Nephron progenitor cell (in vitro differentiated cells): Measurements from ENCODE around the gene CRYBB1.

ENCODE experiments used
- DNase-seq: peaks from one replicate; pipeline ENCODE4 v3.0.0; 2021
- H3K27ac Mint-ChIP-seq: 2 replicates; pipeline ENCODE4 v1.8.0; 2021; ENCODE audit warnings: mild to moderate bottlenecking, moderate library complexity, mixed read lengths
- H3K27me3 Mint-ChIP-seq: 2 replicates; pipeline ENCODE4 v1.8.0; 2021; ENCODE audit warnings: mild to moderate bottlenecking, low read depth, mixed read lengths; ENCODE audit not compliant: poor library complexity
- H3K36me3 Mint-ChIP-seq: 2 replicates; pipeline ENCODE4 v1.8.0; 2021; ENCODE audit warnings: low read depth, mixed read lengths
- H3K4me1 Mint-ChIP-seq: 2 replicates; pipeline ENCODE4 v1.8.0; 2021; ENCODE audit warnings: mixed read lengths
- H3K4me3 Mint-ChIP-seq: 2 replicates; pipeline ENCODE4 v1.8.0; 2021; ENCODE audit warnings: mild to moderate bottlenecking, moderate library complexity, mixed read lengths
- H3K9me3 Mint-ChIP-seq: 2 replicates; pipeline ENCODE4 v1.8.0; 2021; ENCODE audit warnings: mild to moderate bottlenecking, moderate library complexity, mixed read lengths
- TF ChIP-seq, protein P1 (sequence below): fragments of 200-600 bp; sonication (generic); IDR thresholded peaks from 2 replicates; pipeline ENCODE4 v1.5.0; 2021; ENCODE audit warnings: antibody characterized with exemption

CRYBB1 gene

DNA sequence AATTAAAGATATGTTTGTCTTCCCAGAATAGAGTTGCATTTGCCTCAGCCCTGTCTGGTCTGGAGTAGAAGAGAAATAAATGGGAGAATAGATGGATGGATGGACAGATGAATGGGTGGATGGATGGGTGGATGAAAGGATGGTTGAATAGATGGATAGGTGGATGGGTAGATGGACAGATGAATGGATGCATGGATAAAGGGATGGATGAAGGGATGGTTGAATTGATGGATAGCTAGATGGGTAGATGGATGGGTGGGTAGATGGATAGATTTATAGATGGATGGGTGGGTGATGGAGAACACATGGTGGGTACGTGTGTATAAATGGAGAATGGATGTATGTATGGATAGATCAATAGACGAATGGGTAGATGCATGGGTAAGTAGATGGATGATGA lies 8.5 kb downstream of the CRYBB1 start:
- H3K4me3 Mint-ChIP-seq: no peak overlapping the region
- H3K27ac Mint-ChIP-seq: no peak overlapping the region
- TF ChIP-seq, protein P1, sequence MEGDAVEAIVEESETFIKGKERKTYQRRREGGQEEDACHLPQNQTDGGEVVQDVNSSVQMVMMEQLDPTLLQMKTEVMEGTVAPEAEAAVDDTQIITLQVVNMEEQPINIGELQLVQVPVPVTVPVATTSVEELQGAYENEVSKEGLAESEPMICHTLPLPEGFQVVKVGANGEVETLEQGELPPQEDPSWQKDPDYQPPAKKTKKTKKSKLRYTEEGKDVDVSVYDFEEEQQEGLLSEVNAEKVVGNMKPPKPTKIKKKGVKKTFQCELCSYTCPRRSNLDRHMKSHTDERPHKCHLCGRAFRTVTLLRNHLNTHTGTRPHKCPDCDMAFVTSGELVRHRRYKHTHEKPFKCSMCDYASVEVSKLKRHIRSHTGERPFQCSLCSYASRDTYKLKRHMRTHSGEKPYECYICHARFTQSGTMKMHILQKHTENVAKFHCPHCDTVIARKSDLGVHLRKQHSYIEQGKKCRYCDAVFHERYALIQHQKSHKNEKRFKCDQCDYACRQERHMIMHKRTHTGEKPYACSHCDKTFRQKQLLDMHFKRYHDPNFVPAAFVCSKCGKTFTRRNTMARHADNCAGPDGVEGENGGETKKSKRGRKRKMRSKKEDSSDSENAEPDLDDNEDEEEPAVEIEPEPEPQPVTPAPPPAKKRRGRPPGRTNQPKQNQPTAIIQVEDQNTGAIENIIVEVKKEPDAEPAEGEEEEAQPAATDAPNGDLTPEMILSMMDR: no peak
- H3K4me1 Mint-ChIP-seq: peaks cover 5% of the 10 kb centered on the region
- no peak for DNase-seq
- peaks cover 32% of the 10 kb centered on the region for H3K27me3 Mint-ChIP-seq
- H3K9me3 Mint-ChIP-seq: no peaks in the 10 kb centered on the region
- no peaks in the 10 kb centered on the region for H3K36me3 Mint-ChIP-seq

DNA sequence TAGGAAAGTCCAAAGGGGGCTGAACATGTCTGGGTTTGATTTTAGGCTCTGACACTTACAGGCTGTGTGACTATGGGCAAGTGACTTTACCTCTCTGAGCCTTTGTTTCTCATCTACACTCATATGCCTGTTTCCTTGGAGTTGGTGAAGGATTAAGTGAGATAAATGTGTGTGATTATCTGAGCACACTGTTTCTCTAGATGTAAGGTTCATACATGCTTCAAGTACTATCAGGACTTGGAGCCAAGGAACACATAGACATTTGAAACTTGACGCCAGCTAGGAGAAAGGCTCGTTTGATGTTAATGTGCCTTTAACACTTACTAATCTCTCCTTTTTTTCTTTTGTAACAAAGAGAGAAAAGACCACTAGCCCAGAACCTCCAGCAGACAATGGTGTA lies 9.7 kb downstream of the CRYBB1 start:
- peaks cover 20% of the 10 kb centered on the region for H3K27me3 Mint-ChIP-seq
- no peak for DNase-seq
- no peaks in the 10 kb centered on the region for H3K9me3 Mint-ChIP-seq
- TF ChIP-seq, protein P1: no peak
- no peak overlapping the region for H3K27ac Mint-ChIP-seq
- H3K36me3 Mint-ChIP-seq: no peaks in the 10 kb centered on the region
- H3K4me3 Mint-ChIP-seq: no peak overlapping the region
- H3K4me1 Mint-ChIP-seq: no peaks in the 10 kb centered on the region

DNA sequence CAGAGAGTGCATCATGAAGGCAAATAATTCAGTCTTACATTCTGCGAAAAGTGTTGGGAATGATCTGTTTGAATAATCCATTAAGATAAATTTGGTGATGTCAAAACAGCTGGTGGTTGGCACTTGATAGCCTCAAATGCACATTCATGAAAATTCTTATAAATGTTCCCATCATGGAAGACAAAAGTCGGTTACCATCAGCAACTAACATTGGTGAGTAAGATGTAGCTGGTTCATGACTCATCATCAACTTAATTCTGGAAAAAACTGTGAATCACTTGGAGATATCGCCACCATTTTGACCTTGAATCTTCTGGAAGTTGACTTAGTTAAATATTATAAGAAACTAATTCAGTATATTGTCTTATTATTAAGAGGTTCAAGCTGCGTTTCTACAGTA lies 11.2 kb downstream of the CRYBB1 start:
- Mint-ChIP-seq H3K36me3 (no peaks in the 10 kb centered on the region), H3K4me3 (no peak overlapping the region), H3K27ac (no peak overlapping the region), H3K4me1 (peaks cover 4% of the 10 kb centered on the region), H3K9me3 (no peaks in the 10 kb centered on the region), H3K27me3 (peaks cover 9% of the 10 kb centered on the region)
- no peak for DNase-seq
- TF ChIP-seq, protein P1: no peak

DNA sequence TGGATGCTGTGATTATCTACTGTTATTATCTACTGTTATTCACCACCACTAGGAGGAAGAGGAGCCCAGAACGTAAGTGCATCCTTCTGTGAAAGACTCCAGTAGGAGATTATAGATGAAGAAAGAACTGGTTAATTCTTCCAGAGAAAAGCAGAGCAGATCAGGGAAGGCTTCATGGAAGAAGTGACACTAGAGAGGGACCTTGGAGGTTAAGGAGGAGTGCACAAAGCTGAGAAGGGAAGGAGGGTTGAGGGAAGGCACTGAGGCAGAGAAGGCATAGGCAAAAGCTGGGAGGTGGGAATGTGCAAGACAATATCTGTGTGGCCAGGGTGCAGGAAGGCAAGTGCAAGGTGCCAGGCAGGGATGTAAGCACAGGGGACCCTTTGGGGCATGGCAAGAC lies 13.5 kb downstream of the CRYBB1 start:
- Mint-ChIP-seq H3K27me3 (peaks cover 9% of the 10 kb centered on the region), H3K27ac (no peak overlapping the region), H3K4me1 (peaks cover 10% of the 10 kb centered on the region), H3K9me3 (no peaks in the 10 kb centered on the region), H3K4me3 (no peak overlapping the region), H3K36me3 (no peaks in the 10 kb centered on the region)
- TF ChIP-seq, protein P1: no peak
- DNase-seq: no peak

DNA sequence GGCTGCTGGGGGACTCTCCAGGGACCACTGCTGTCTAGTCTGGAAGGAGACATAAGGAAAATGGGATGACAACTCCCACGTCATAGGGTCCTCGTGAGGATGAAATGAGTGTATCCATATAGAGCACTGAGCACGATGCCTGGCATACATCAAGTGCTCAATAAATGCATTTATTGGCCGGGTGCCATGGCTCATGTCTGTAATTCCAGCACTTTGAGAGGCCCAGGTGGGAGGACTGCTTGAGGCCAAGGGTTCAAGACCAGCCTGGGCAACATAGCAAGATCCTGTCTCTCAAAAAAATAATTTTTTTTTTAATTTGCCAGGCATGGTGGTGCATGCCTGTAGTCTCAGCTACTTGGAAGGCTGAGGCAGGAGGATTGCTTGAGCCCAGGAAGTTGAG lies 15.7 kb downstream of the CRYBB1 start:
- Mint-ChIP-seq H3K9me3 (no peaks in the 10 kb centered on the region), H3K36me3 (no peaks in the 10 kb centered on the region), H3K4me1 (peaks cover 10% of the 10 kb centered on the region), H3K4me3 (no peak overlapping the region), H3K27ac (no peak overlapping the region), H3K27me3 (peaks cover 21% of the 10 kb centered on the region)
- TF ChIP-seq, protein P1: no peak
- DNase-seq: no peak

DNA sequence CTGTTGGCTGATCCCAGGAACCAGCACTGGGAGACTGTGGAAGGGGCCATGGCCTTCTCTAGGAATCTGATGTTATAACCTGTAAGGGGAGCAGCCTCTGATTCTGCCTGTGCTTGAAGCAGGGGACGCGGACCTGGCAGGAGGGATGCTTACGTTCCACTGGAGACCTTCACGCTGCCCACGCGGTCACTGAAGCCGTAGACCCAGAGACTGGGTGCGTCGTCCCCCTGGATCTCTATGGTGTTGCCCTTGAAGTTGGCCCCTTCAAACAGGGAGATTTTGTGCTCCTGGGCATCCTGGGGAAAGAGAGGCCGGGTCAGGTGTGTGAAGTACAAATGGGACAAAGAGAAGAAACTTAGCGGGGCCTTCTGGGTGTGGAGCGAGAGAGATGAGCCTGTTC lies 16.1 kb downstream of the CRYBB1 start:
- Mint-ChIP-seq H3K27me3 (peaks cover 25% of the 10 kb centered on the region), H3K4me1 (peaks cover 10% of the 10 kb centered on the region), H3K36me3 (no peaks in the 10 kb centered on the region), H3K9me3 (no peaks in the 10 kb centered on the region), H3K4me3 (no peak overlapping the region), H3K27ac (peak overlapping the region; percentile 52)
- DNase-seq: no peak
- TF ChIP-seq, protein P1: no peak
